HG02981 (cell line): ENCODE results near the gene NEDD4L.

Experiments used
- ATAC-seq: cut with Tn5 transposase; IDR thresholded peaks from one replicate; pipeline ENCODE4 v1.9.1; 2021; ENCODE audit warnings: mild to moderate bottlenecking, moderate library complexity; ENCODE audit not compliant: unreplicated experiment

The NEDD4L gene

DNA sequence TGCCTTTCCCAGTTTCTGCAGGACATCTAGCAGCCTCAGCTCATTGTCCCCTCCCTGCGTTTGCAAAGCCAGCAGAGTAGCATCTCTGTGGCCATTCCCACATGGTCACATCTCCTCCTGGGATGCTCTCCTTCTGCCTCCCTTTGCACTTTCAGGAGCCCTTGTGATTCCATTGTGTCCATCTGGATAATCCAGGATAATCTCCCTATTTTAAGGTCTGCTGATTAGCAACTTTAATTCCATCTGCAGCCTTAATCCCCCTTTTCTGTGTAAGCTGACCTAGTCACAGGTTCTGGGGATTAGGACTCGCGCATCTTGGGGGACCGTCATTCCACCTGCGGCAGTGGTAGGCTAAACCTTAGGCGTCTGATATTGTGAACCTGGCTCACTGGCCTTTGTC lies 70.7 kb downstream of the NEDD4L start:
- no peak for ATAC-seq

DNA sequence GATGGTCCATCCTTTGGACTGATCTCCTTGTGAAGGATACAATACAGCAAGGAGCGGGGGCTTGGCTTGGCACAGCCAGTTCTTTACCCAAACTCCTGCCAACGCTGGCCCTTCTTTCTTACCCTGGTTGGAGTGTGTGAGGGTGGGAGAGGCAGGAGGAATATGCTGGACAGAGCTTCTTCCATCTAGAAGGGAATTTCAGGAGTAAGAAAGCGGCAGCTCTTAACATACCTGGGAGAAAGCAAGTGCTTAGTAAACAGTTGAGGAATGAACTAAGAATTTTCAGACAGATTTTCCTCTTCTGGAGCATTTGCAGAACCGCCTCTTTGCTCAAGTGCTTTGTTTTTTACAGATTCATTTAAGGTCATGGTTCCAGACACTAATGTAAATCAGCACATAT lies 72.8 kb downstream of the NEDD4L start:
- no peak for ATAC-seq

- no peak for ATAC-seq
Measured at GRCh38 chr18:58117786-58118403, 73.9 kb downstream of the NEDD4L start.

GRCh38 chr18:58118536-58118935 lies 74.5 kb downstream of the NEDD4L start:
- no peak for ATAC-seq

DNA sequence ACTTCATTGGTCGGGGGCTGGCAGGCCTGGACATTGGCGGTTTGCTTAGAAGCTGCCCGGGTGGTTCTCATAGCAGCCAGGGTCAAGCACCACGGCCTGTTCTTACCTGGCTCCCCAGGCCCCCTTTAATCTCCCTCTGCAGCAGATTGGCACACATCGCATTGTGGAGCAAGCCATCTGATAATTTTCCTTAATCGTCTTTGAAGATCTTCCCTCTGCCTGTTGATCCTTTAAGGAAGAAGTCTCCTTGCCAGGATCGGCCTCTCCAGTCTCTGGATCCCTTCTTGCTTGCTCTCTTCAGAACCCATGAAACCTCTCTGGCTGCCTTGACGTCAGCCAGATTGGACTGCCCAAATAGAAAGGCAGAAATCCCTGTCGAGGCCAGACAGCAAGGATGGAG lies 75.8 kb downstream of the NEDD4L start:
- no peak for ATAC-seq

DNA sequence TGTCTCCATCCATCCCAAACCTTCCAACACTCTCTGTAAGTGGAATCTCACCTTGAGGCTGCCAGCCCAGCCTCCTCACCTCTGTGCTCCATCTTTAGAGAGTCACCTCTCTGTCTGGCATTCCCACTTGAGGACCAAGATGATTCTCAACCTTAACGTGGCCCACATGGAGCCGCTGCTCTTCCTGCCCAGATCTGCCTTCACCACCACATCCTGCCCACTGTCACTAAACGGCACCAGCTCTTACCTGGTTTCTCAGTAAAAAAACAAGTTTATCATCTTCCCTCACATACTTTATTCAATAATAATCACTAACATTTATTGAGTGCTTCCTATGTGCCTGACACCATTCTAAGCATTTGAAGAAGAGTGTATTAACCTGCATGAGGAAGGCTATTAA lies 80.4 kb downstream of the NEDD4L start:
- no peak for ATAC-seq

- no peak for ATAC-seq
Measured at GRCh38 chr18:58125183-58125582, 81.2 kb downstream of the NEDD4L start.

- no peak for ATAC-seq
Measured at GRCh38 chr18:58125756-58126155, 81.7 kb downstream of the NEDD4L start.

DNA sequence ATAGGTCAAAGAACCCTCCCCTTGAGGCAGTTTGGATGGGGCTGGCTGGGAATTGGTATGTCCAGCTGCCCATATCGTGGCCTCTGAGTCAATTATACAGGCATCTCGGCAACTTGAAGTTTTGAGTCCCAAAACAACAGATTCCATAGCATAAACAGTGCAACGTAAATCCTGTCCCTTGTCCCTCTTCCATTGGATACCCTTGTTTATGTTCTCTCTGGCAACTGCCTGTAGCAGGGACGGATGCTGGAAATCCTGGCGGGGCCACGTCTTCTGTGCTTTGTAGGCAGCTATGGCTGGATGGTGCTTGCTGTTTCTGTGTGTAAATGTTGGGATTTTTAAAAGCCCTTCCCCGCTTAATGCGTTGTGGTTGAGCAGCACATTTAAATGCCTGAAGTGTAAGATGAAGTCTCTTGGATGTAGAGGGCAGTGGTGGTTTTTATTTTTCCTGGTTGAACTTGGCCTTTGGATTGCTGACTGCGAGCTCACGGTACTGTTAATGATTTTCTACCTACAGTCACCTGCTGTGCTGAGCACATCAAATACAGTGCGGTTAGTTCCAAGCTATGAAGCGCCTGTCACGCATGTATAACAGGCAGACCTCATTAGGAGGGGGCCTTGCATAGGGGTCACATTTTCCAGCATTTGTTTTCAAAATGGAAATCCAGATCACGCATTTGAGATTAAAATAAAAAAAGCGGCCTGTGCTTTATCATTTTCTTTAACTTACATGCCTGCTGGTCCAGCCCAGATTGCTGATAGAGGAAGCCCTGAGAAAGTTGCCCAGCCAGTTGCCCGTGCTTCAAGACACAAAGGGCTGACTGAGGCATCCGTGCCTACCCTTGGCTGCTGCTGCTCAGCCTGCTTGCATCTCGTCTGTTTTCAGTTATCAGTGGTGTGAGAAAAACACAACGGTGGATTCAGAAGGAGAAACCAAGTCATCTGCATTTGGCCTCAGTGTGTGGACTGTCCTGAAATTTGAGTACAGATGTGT lies 84.7 kb downstream of the NEDD4L start:
- no peak for ATAC-seq

GRCh38 chr18:58132595-58133261 lies 88.7 kb downstream of the NEDD4L start:
- ATAC-seq: no peak

DNA sequence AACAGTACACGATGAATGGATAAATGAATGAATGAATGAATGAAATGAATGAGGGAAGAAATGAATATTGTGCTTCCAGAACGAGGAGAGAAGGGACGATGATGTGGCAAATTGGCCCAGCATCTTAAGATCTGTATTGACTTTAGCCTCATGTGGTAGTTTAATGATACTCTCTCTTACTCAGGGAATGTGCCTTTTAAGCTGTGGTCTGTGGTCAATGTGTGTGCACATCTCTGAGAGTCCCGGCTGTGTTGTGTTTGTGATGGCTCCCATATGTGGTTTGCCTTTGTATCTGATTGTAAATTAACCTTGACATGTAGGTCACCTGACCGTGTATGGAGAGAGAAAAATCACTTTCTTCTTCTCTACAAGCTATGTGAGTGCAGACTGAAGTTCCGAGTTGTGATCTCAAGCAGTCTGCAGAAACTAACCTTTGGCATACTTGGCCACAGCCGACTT lies 91.2 kb downstream of the NEDD4L start:
- peak; percentile 72 for ATAC-seq

- peak; percentile 62 for ATAC-seq
Measured at GRCh38 chr18:58135701-58136331, 91.8 kb downstream of the NEDD4L start.

DNA sequence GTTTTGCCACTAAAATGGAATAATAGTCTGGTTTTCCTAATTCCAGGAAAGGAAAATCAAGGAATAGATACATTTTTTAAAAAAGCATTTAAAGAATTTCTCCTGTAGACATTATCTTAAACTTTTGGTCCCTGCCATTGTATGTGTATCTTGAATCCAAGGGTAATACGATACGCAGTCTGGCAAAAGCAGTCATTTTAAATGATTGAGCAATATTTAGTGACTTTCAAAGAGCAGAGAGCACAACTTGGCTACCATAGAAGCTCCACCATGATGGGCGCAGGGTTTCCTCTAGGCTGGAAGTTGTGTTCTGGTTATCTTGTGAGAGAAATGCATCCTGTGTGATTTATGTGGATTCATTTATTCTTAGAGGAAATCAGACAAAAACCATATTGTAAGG lies 92.9 kb downstream of the NEDD4L start:
- no peak for ATAC-seq

DNA sequence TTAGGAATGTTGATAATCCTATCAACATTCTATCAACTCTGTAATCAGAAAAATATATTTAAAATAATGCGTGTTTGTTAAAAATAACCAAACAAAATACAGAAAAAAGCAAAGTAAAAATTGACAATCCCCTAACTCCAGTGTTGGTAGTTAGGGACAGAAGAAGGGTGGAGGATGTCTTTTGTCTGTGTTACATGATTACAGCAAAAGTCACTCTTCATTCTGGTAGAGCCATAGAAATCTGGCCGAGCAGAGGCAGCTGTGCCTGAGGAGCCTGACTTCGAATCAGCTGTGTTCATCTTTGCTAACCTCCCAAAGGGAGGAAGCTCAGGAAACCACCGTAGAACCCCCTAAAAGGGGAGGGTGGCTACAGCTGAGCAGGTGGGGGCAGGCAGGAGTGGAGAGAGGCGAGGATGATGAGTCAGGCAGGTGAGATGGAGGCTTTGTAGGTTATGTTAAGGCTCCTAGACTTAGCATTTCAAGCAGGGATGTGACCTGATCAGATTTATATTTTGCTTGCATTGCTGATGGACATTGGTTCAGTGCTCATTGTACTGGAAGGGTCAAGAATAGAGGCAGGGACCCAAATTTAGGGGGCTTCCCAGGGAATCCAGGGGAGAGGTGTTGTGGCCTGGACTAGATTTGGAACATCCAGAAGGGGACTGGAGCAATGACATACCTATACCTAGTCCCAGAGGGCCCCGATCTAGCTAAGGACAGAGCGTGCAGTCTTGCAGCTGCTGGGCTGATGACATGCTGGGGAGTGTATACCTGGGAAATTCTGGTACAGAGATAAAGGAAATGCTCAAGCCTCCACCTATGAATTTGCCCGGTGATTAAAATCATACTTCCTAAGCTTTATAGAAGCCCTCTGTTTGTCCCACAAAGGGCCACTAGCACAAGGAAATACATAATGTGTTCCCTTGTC lies 95.7 kb downstream of the NEDD4L start:
- no peak for ATAC-seq

DNA sequence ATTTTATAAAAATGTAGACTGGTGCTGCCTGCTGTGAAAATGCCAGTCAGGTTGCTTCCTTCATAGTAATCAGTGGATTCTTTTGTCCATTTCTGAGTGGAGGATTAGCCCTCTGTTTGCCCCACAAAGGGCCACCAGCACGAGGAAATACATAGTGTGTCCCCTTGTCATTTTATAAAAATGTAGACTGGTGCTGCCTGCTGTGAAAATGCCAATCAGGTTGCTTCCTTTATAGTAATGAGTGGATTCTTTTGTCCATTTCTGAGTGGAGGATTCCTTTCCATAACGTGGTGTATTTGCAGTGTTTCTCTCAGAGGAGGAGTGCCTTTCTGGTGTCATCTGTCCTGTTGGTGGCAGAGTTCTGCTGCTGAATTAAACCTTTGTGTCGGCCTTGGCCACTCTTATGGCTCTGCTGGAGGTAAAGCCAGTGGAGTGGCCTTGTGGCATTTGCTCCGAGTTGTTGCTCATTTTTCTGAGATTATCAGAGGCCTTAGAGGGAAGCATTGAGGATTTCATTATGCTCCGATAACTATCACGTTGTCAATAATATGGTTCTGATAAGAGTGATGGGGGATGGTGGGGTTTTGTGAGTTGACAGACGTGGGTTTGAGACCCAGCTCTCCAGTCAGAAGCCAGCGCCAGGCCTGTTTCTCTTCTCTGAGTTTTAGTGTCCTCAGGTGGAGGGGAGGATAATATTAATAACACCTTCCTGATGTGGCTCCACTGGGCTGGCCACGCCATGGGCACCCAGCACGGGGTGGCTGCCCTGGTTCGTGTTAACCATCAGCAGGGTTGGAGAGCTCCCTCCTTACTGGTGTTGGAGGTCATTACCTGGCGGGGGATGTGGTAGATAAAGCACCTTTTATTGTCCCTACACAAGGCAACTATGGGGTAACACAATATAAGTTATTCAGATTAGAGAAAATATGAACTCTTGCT lies 96.6 kb downstream of the NEDD4L start:
- no peak for ATAC-seq

DNA sequence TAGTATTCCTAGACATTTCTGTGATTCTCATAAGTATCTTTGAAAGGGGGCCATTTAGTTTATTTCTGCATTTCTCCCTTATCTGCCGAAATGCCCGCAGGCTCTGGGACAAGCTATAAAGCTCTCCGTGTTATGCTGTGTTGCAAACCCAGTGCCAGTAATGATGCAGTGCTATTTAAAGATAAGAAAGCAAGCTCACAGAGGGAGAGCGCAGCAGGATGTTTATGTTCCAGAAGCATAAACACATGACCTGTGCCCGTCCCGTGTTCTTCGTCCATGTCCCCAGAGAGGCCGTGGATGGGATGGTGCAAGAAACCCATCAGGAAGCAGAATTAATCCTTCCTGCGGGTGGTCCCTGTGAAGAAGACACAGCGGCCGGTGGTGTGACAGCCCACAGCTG lies 99.4 kb downstream of the NEDD4L start:
- ATAC-seq: no peak

DNA sequence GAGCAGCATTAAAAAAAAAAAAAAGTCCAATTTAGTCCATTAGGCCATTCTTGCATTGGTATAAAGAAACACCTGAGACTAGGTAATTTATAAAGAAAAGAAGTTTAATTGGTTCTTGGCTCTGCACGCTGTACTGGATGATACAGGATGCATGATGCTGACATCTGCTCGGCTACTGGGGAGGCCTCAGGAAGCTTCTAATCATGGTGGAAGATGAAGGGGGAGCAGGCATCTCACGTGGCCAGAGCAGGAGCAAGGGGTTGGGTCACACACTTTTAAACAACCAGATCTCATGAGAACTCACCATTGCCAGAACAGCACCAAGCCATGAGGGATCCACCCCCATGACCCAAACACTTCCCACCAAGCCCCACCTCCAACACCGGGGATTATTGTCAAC lies 100.1 kb downstream of the NEDD4L start:
- ATAC-seq: no peak

DNA sequence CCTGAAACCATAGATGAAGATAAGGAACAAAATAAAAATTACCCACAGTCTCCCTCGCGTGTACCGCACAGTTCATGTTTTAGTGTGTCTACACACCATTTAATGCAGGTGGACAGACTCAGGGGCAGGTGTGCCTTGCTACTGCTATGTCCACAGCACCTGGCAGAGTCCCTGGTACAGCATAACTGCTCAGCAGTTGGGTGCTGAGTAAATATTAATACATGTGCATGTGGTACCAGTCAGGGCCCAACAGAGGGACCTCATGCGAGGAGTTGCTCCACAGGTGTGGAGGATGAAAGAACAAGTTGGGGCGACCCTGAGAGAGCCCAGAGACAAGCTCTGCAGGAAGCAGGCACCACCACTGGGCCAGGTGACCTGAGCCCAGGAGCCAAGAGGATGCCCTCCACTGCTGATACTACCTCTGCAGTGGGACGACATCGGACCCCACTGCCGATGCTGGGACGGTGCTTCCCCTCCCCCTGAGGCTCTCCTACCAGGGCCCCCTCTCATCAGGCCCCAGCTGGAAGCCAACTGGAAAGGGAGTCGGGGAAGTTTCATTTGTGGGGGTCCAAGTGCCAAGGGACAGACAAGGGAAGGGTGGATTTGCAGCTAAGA lies 100.8 kb downstream of the NEDD4L start:
- no peak for ATAC-seq

GRCh38 chr18:58146099-58146498 lies 102.1 kb downstream of the NEDD4L start:
- ATAC-seq: no peak
